Neuronal stem cell (in vitro differentiated cells): ENCODE results near the gene ARHGAP31.
"Not testable (repeated sequence)": the region's sequence is repeated elsewhere in the genome, so short reads cannot be mapped to it uniquely, and the experiment has no call there.

Experiments
- DNase-seq: peaks from one replicate; pipeline ENCODE4 v3.0.0-alpha.2; 2013; ENCODE audit warnings: low spot score
- H2AFZ ChIP-seq: one replicate; pipeline ENCODE4 v1.6.1; 2013; ENCODE audit warnings: mild to moderate bottlenecking, low read length, inconsistent platforms
- H2AK5ac ChIP-seq: 2 replicates; pipeline ENCODE4 v1.6.1; 2013; ENCODE audit warnings: low read depth, mild to moderate bottlenecking, inconsistent platforms, low read length, moderate library complexity, mixed read lengths
- H2BK120ac ChIP-seq: 2 replicates; pipeline ENCODE4 v1.6.1; 2013; ENCODE audit warnings: low read depth, mild to moderate bottlenecking, inconsistent platforms, low read length, moderate library complexity, mixed read lengths
- H2BK12ac ChIP-seq: one replicate; pipeline ENCODE4 v1.6.1; 2013; ENCODE audit warnings: low read length, inconsistent platforms
- H2BK15ac ChIP-seq: 2 replicates; pipeline ENCODE4 v1.6.1; 2013; ENCODE audit warnings: mild to moderate bottlenecking, low read length, inconsistent platforms, mixed read lengths
- H2BK5ac ChIP-seq: one replicate; pipeline ENCODE4 v1.6.1; 2013; ENCODE audit warnings: inconsistent platforms, mild to moderate bottlenecking, low read length, moderate library complexity
- H3K14ac ChIP-seq: one replicate; pipeline ENCODE4 v1.6.1; 2013; ENCODE audit warnings: low read length, inconsistent platforms
- H3K18ac ChIP-seq: 2 replicates; pipeline ENCODE4 v1.6.1; 2013; ENCODE audit warnings: low read length, inconsistent platforms
- H3K23ac ChIP-seq: 2 replicates; pipeline ENCODE4 v1.6.1; 2013; ENCODE audit warnings: low read depth, mild to moderate bottlenecking, mixed read lengths, low read length, inconsistent platforms; ENCODE audit not compliant: poor library complexity
- H3K27ac ChIP-seq: replicated peaks from 3 replicates; pipeline ENCODE4 v1.5.1; 2013; ENCODE audit warnings: low read length, inconsistent platforms
- H3K27me3 ChIP-seq, 3 experiments: 2 replicates each; pipeline ENCODE4 v1.6.1; 2013; ENCODE audit warnings: low read length in 3 of 3, mild to moderate bottlenecking in 2 of 3, inconsistent platforms in 1 of 3, low read depth in 1 of 3, mixed read lengths in 1 of 3, moderate library complexity in 1 of 3; ENCODE audit not compliant: control insufficient read depth in 3 of 3, insufficient read depth in 3 of 3
- H3K36me3 ChIP-seq, 2 donors: replicated peaks in 1 of 2; 2 replicates each; pipeline ENCODE4 v1.6.1; 2013; ENCODE audit warnings: low read length in 2 of 2; ENCODE audit not compliant: control insufficient read depth in 2 of 2, insufficient read depth in 2 of 2
- H3K4ac ChIP-seq: 2 replicates; pipeline ENCODE4 v1.6.1; 2013; ENCODE audit warnings: inconsistent platforms, mild to moderate bottlenecking, low read length, moderate library complexity
- H3K4me1 ChIP-seq, 2 donors: 1 replicate in 1 of 2; 2 replicates in 1 of 2; pipeline ENCODE4 v1.6.1; 2013; ENCODE audit warnings: low read length in 2 of 2, low read depth in 1 of 2; ENCODE audit not compliant: control insufficient read depth in 2 of 2, insufficient read depth in 1 of 2
- H3K4me2 ChIP-seq: one replicate; pipeline ENCODE4 v1.6.1; 2013; ENCODE audit warnings: mild to moderate bottlenecking, low read length, inconsistent platforms; ENCODE audit not compliant: insufficient read depth, poor library complexity, severe bottlenecking
- H3K4me3 ChIP-seq, 2 donors: 2 replicates each; pipeline ENCODE4 v1.5.1; 2013; ENCODE audit warnings: low read length in 2 of 2, mild to moderate bottlenecking in 2 of 2, inconsistent platforms in 1 of 2, moderate library complexity in 1 of 2
- H3K79me1 ChIP-seq: one replicate; pipeline ENCODE4 v1.6.1; 2013; ENCODE audit warnings: low read depth, mild to moderate bottlenecking, inconsistent platforms, low read length, moderate library complexity
- H3K9ac ChIP-seq: one replicate; pipeline ENCODE4 v1.6.1; 2013; ENCODE audit warnings: mild to moderate bottlenecking, low read depth, low read length, inconsistent platforms; ENCODE audit not compliant: poor library complexity
- H3K9me3 ChIP-seq, 2 donors: replicated peaks in 1 of 2; 2 replicates each; pipeline versions ENCODE3 to v1.6.1; 2013; ENCODE audit warnings: low read length in 2 of 2, mild to moderate bottlenecking in 2 of 2, inconsistent platforms in 1 of 2, low read depth in 1 of 2, mixed read lengths in 1 of 2, moderate library complexity in 1 of 2; ENCODE audit not compliant: control insufficient read depth in 2 of 2, insufficient read depth in 1 of 2
- H4K8ac ChIP-seq: one replicate; pipeline ENCODE4 v1.6.1; 2013; ENCODE audit warnings: low read depth, mild to moderate bottlenecking, inconsistent platforms, low read length, moderate library complexity
- H4K91ac ChIP-seq: one replicate; pipeline ENCODE4 v1.6.1; 2013; ENCODE audit warnings: low read length, low read depth, mild to moderate bottlenecking, inconsistent platforms; ENCODE audit not compliant: poor library complexity
- WGBS, 2 donors: extraction: QIAGEN DNeasy Blood & Tissue Kit; methylation state at CpG; one replicate each; pipeline ENCODE4 v1.1.7; 2013; ENCODE audit warnings: missing lambda C conversion rate in 2 of 2, mixed read lengths in 1 of 2; ENCODE audit not compliant: insufficient read length in 2 of 2, insufficient replicate concordance in 1 of 2; ENCODE audit errors: extremely low coverage in 2 of 2; 5-methylcytosine and 5-hydroxymethylcytosine counted together

Gene ARHGAP31

DNA sequence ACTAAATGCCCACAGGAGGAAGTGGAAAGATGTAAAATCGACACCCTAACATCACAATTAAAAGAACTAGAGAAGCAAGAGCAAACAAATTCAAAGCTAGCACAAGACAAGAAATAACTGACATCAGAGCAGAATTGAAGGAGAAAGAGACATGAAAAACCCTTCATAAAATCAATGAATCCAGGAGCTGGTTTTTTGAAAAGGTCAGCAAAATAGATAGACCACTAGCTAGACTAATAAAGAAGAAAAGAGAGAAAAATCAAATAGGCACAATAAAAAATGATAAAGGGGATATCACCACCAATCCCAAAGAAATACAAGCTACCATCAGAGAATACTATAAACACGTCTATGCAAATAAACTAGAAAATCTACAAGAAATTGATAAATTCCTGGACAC lies 24.0 kb upstream of the ARHGAP31 start:
- H2BK120ac ChIP-seq, H3K9me3 ChIP-seq, H2AK5ac ChIP-seq, H3K36me3 ChIP-seq, H3K9ac ChIP-seq, H2BK15ac ChIP-seq, H3K18ac ChIP-seq, H3K79me1 ChIP-seq, H3K23ac ChIP-seq, DNase-seq, H3K27me3 ChIP-seq, H4K8ac ChIP-seq, H2BK12ac ChIP-seq, H3K4me3 ChIP-seq, H4K91ac ChIP-seq, H2BK5ac ChIP-seq, H3K4ac ChIP-seq, H3K4me2 ChIP-seq, H3K4me1 ChIP-seq, H3K27ac ChIP-seq, H2AFZ ChIP-seq, H3K14ac ChIP-seq: not testable (repeated sequence)
- no CpG with 5 or more reads among the region's 2 CpGs for WGBS, 2 donors

GRCh38 chr3:119276680-119277079 lies 17.5 kb upstream of the ARHGAP31 start:
- H3K36me3 ChIP-seq, result no peaks in the 10 kb centered on the region
- H3K9me3 ChIP-seq, result peaks cover 0 to 3% of the 10 kb centered on the region in 2 donors
- H3K4me2 ChIP-seq, result no peak overlapping the region
- no peak overlapping the region for H2BK120ac ChIP-seq
- H4K91ac ChIP-seq, result no peak overlapping the region
- no peak overlapping the region for H2BK12ac ChIP-seq
- H3K9ac ChIP-seq, result no peak overlapping the region
- H3K27ac ChIP-seq, result no peak overlapping the region
- no peak overlapping the region for H2AK5ac ChIP-seq
- H4K8ac ChIP-seq, result no peak overlapping the region
- peaks cover 10 to 11% of the 10 kb centered on the region in 2 donors for H3K4me1 ChIP-seq
- no peaks in the 10 kb centered on the region for H3K79me1 ChIP-seq
- H3K4ac ChIP-seq, result no peak overlapping the region
- no CpG with 5 or more reads among the region's 5 CpGs for whole genome bisulfite sequencing, 2 donors
- peak overlapping the region; percentile 12 for H3K18ac ChIP-seq
- no peaks in the 10 kb centered on the region for H3K27me3 ChIP-seq
- H3K23ac ChIP-seq, result no peak overlapping the region
- no peak overlapping the region for H2BK15ac ChIP-seq
- no peak overlapping the region for H2AFZ ChIP-seq
- H2BK5ac ChIP-seq, result peak overlapping the region; percentile 35
- DNase-seq, result no peak
- no peak overlapping the region for H3K4me3 ChIP-seq
- no peak overlapping the region for H3K14ac ChIP-seq

GRCh38 chr3:119279101-119279554 lies 15.1 kb upstream of the ARHGAP31 start:
- Histone ChIP-seq H3K14ac (no peak overlapping the region), H3K27ac (peak overlapping the region; percentile 91)
- WGBS, 2 donors, result no CpG with 5 or more reads among the region's 6 CpGs

GRCh38 chr3:119279584-119280243 lies 14.5 kb upstream of the ARHGAP31 start:
- Histone ChIP-seq H3K27me3 (no peaks in the 10 kb centered on the region), H3K27ac (peak overlapping the region; percentile 71), H3K9me3 (peaks cover 2 to 14% of the 10 kb centered on the region in 2 donors), H2BK15ac (no peak overlapping the region), H2BK5ac (peak overlapping the region; percentile 67), H3K9ac (no peak overlapping the region), H4K8ac (no peak overlapping the region), H3K79me1 (no peaks in the 10 kb centered on the region), H2BK120ac (peak overlapping the region; percentile 2), H3K4me2 (no peak overlapping the region), H3K4ac (no peak overlapping the region), H3K23ac (no peak overlapping the region), H4K91ac (no peak overlapping the region), H3K18ac (peak overlapping the region; percentile 87), H3K14ac (no peak overlapping the region), H3K4me3 (no peak overlapping the region), H2AK5ac (no peak overlapping the region), H2AFZ (peak overlapping the region; percentile 93), H3K4me1 (peaks cover 10 to 11% of the 10 kb centered on the region in 2 donors), H3K36me3 (no peaks in the 10 kb centered on the region), H2BK12ac (peak overlapping the region; percentile 33)
- WGBS, 2 donors, result no CpG with 5 or more reads among the region's 5 CpGs
- DNase-seq, result no peak

More at GRCh38 chr3:119279101-119279554, 15.1 kb upstream of the ARHGAP31 start:
- no peak overlapping the region for H3K9ac ChIP-seq
- no peaks in the 10 kb centered on the region for H3K36me3 ChIP-seq
- H3K23ac ChIP-seq, result no peak overlapping the region
- H4K8ac ChIP-seq, result no peak overlapping the region
- peaks cover 10 to 11% of the 10 kb centered on the region in 2 donors for H3K4me1 ChIP-seq
- H3K9me3 ChIP-seq, result peaks cover 2 to 14% of the 10 kb centered on the region in 2 donors
- no peaks in the 10 kb centered on the region for H3K27me3 ChIP-seq
- H2AK5ac ChIP-seq, result no peak overlapping the region
- no peak overlapping the region for H3K4me3 ChIP-seq
- no peak overlapping the region for H2BK12ac ChIP-seq
- H4K91ac ChIP-seq, result no peak overlapping the region
- H2BK15ac ChIP-seq, result no peak overlapping the region
- no peaks in the 10 kb centered on the region for H3K79me1 ChIP-seq
- H2AFZ ChIP-seq, result peak overlapping the region; percentile 93
- H3K4ac ChIP-seq, result no peak overlapping the region
- H2BK120ac ChIP-seq, result no peak overlapping the region
- no peak overlapping the region for H3K4me2 ChIP-seq
- H3K18ac ChIP-seq, result no peak overlapping the region
- H2BK5ac ChIP-seq, result no peak overlapping the region
- DNase-seq, result peak; percentile 56
